K562 (cell line): Measurements from ENCODE around the gene TERB1. TPM values are rescaled to one million over a fixed set of nuclear protein-coding genes. Genes with fewer than 3 reads are reported as not detected.

Source experiments
- ATF7 ChIP-seq: fragments of 450-650 bp; IDR thresholded peaks from 2 replicates; pipeline ENCODE4 v1.7.1; 2014; ENCODE audit warnings: mild to moderate bottlenecking, moderate library complexity
- ZNF197 ChIP-seq: fragments of 200-800 bp; sonication (Bioruptor generic); IDR thresholded peaks from 2 replicates; pipeline ENCODE4 v1.6.1; 2016; ENCODE audit warnings: low read depth, missing genetic modification characterization, missing compliant biosample characterization
- polyA plus RNA-seq, 8 experiments: library from polyadenylated mRNA; depleted of rRNA in 4 of 8; stranded (reverse) in 5 of 8; unstranded in 3 of 8; fragments of >200 nt; fragmentation: Nextera tagmentation in 2 of 8; fragmentation: Illumina TruSeq in 1 of 8; extraction: Ambion mirVana in 2 of 8; extraction: Trizol in 1 of 8; gene quantifications; 2 replicates each; pipeline versions ENCODE4 v1.2.1 to v1.2.3, GENCODE V29; 2011 to 2014; ENCODE audit warnings: inconsistent platforms in 1 of 8, missing spikeins in 1 of 8
- total RNA-seq, 7 experiments: library from RNA; depleted of rRNA in 6 of 7; stranded (reverse); fragments of >200 nt in 6 of 7; fragmentation: Illumina TruSeq in 2 of 7; extraction: Trizol in 2 of 7; gene quantifications; 2 replicates each; pipeline versions ENCODE4 v1.2.1 to v1.2.3, GENCODE V29; 2011 to 2021; ENCODE audit warnings: low replicate concordance in 1 of 7
- TF ChIP-seq, protein P1 (sequence below): fragments of 450-650 bp; IDR thresholded peaks from 2 replicates; pipeline ENCODE4 v1.6.1; 2016; ENCODE audit warnings: mild to moderate bottlenecking, moderate library complexity

The TERB1 gene
- total and polyA plus RNA-seq, 9 of the 15 experiments (the other 6 are each of a cell fraction or from before 2014, with no cell fraction given) = not detected

DNA sequence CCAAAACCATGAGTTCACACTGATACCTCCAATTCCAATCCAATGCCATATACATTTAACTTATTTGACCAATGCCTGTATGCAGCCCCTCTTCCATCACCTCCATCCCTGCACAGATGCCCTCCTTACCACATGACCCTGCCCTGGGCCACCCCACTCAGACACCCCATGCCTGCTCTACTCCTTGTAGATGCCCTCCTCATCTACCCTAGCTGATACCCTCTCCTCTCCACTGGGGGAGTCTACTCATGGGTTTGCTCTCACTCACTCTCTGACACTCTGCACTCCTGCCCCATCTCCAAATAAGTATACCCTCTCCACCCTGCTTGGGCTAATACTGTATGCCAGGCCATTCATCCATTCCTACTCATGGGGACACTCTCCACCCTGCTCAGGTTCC is 88.9 kb downstream of the TERB1 start (continued):
- TF ChIP-seq, protein P1, sequence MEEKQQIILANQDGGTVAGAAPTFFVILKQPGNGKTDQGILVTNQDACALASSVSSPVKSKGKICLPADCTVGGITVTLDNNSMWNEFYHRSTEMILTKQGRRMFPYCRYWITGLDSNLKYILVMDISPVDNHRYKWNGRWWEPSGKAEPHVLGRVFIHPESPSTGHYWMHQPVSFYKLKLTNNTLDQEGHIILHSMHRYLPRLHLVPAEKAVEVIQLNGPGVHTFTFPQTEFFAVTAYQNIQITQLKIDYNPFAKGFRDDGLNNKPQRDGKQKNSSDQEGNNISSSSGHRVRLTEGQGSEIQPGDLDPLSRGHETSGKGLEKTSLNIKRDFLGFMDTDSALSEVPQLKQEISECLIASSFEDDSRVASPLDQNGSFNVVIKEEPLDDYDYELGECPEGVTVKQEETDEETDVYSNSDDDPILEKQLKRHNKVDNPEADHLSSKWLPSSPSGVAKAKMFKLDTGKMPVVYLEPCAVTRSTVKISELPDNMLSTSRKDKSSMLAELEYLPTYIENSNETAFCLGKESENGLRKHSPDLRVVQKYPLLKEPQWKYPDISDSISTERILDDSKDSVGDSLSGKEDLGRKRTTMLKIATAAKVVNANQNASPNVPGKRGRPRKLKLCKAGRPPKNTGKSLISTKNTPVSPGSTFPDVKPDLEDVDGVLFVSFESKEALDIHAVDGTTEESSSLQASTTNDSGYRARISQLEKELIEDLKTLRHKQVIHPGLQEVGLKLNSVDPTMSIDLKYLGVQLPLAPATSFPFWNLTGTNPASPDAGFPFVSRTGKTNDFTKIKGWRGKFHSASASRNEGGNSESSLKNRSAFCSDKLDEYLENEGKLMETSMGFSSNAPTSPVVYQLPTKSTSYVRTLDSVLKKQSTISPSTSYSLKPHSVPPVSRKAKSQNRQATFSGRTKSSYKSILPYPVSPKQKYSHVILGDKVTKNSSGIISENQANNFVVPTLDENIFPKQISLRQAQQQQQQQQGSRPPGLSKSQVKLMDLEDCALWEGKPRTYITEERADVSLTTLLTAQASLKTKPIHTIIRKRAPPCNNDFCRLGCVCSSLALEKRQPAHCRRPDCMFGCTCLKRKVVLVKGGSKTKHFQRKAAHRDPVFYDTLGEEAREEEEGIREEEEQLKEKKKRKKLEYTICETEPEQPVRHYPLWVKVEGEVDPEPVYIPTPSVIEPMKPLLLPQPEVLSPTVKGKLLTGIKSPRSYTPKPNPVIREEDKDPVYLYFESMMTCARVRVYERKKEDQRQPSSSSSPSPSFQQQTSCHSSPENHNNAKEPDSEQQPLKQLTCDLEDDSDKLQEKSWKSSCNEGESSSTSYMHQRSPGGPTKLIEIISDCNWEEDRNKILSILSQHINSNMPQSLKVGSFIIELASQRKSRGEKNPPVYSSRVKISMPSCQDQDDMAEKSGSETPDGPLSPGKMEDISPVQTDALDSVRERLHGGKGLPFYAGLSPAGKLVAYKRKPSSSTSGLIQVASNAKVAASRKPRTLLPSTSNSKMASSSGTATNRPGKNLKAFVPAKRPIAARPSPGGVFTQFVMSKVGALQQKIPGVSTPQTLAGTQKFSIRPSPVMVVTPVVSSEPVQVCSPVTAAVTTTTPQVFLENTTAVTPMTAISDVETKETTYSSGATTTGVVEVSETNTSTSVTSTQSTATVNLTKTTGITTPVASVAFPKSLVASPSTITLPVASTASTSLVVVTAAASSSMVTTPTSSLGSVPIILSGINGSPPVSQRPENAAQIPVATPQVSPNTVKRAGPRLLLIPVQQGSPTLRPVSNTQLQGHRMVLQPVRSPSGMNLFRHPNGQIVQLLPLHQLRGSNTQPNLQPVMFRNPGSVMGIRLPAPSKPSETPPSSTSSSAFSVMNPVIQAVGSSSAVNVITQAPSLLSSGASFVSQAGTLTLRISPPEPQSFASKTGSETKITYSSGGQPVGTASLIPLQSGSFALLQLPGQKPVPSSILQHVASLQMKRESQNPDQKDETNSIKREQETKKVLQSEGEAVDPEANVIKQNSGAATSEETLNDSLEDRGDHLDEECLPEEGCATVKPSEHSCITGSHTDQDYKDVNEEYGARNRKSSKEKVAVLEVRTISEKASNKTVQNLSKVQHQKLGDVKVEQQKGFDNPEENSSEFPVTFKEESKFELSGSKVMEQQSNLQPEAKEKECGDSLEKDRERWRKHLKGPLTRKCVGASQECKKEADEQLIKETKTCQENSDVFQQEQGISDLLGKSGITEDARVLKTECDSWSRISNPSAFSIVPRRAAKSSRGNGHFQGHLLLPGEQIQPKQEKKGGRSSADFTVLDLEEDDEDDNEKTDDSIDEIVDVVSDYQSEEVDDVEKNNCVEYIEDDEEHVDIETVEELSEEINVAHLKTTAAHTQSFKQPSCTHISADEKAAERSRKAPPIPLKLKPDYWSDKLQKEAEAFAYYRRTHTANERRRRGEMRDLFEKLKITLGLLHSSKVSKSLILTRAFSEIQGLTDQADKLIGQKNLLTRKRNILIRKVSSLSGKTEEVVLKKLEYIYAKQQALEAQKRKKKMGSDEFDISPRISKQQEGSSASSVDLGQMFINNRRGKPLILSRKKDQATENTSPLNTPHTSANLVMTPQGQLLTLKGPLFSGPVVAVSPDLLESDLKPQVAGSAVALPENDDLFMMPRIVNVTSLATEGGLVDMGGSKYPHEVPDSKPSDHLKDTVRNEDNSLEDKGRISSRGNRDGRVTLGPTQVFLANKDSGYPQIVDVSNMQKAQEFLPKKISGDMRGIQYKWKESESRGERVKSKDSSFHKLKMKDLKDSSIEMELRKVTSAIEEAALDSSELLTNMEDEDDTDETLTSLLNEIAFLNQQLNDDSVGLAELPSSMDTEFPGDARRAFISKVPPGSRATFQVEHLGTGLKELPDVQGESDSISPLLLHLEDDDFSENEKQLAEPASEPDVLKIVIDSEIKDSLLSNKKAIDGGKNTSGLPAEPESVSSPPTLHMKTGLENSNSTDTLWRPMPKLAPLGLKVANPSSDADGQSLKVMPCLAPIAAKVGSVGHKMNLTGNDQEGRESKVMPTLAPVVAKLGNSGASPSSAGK = no peak
- TF ChIP-seq ATF7 (no peak), ZNF197 (CRISPR knock-in tag) (no peak)
